ENCODE measurements around the gene ALCAM. TPM values are rescaled to one million over a fixed set of nuclear protein-coding genes. Genes with fewer than 3 reads are reported as not detected.

ALCAM gene
- total and polyA plus RNA-seq, 2 donors (not counting 1 experiment from before 2014, with no cell fraction given), result 168 to 188 TPM

- Histone ChIP-seq H3K27ac (ENCODE audit: insufficient read depth, low read length) (no peak overlapping the region), H3K9me3 (ENCODE audit: control insufficient read depth, insufficient read depth, low read depth, low read length) (no peaks in the 10 kb centered on the region), H3K4me1 (ENCODE audit: control insufficient read depth, extremely low read depth, insufficient read depth, low read length) (no peaks in the 10 kb centered on the region), H3K79me2 (ENCODE audit: control insufficient read depth, insufficient read depth, low read length) (no peaks in the 10 kb centered on the region), H3K36me3 (ENCODE audit: control insufficient read depth, insufficient read depth, low read length) (no peaks in the 10 kb centered on the region), H3K27me3 (ENCODE audit: control insufficient read depth, insufficient read depth, low read length) (no peaks in the 10 kb centered on the region), H3K9ac (ENCODE audit: insufficient read depth, low read length) (no peak overlapping the region), H3K4me2 (ENCODE audit: extremely low read depth, insufficient read depth, low read length) (no peak overlapping the region), H2AFZ (ENCODE audit: low read length) (no peak overlapping the region), H4K20me1 (ENCODE audit: control insufficient read depth, extremely low read depth, insufficient read depth, low read length) (no peaks in the 10 kb centered on the region), H3K4me3 (replicated peaks in 1 of 4; ENCODE audit: control extremely low read depth in 1 of 4, insufficient read depth in 1 of 4, low read depth in 3 of 4, low read length in 4 of 4) (no peak overlapping the region)
- peak in 1 of 2 donors; percentile 39 for DNase-seq (ENCODE audit: low read depth in 2 of 2)
- TF ChIP-seq, protein P1, sequence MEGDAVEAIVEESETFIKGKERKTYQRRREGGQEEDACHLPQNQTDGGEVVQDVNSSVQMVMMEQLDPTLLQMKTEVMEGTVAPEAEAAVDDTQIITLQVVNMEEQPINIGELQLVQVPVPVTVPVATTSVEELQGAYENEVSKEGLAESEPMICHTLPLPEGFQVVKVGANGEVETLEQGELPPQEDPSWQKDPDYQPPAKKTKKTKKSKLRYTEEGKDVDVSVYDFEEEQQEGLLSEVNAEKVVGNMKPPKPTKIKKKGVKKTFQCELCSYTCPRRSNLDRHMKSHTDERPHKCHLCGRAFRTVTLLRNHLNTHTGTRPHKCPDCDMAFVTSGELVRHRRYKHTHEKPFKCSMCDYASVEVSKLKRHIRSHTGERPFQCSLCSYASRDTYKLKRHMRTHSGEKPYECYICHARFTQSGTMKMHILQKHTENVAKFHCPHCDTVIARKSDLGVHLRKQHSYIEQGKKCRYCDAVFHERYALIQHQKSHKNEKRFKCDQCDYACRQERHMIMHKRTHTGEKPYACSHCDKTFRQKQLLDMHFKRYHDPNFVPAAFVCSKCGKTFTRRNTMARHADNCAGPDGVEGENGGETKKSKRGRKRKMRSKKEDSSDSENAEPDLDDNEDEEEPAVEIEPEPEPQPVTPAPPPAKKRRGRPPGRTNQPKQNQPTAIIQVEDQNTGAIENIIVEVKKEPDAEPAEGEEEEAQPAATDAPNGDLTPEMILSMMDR (conservative IDR thresholded peaks at IDR 0.05 in 1 of 2, IDR thresholded peaks at IDR 0.05 in 1 of 2; ENCODE audit: low read depth in 1 of 2, low read length in 2 of 2), result no peak
- no peak for TF ChIP-seq EZH2 (IDR thresholded peaks at IDR 0.05; ENCODE audit: low read length, missing control alignments)
Measured at GRCh38 chr3:105537371-105538080, 170.8 kb downstream of the ALCAM start.

- DNase-seq (ENCODE audit: low read depth in 2 of 2), result no peak
- H3K4me3 ChIP-seq (replicated peaks in 1 of 4; ENCODE audit: control extremely low read depth in 1 of 4, insufficient read depth in 1 of 4, low read depth in 3 of 4, low read length in 4 of 4), result no peak overlapping the region
- no peak for TF ChIP-seq EZH2 (IDR thresholded peaks at IDR 0.05; ENCODE audit: low read length, missing control alignments)
- TF ChIP-seq, protein P1 (conservative IDR thresholded peaks at IDR 0.05 in 1 of 2, IDR thresholded peaks at IDR 0.05 in 1 of 2; ENCODE audit: low read depth in 1 of 2, low read length in 2 of 2), result no peak
- H4K20me1 ChIP-seq (ENCODE audit: control insufficient read depth, extremely low read depth, insufficient read depth, low read length), result no peaks in the 10 kb centered on the region
- H3K27me3 ChIP-seq (ENCODE audit: control insufficient read depth, insufficient read depth, low read length), result no peaks in the 10 kb centered on the region
- H3K9ac ChIP-seq (ENCODE audit: insufficient read depth, low read length), result no peak overlapping the region
- no peak overlapping the region for H3K4me2 ChIP-seq (ENCODE audit: extremely low read depth, insufficient read depth, low read length)
- H3K9me3 ChIP-seq (ENCODE audit: control insufficient read depth, insufficient read depth, low read depth, low read length), result no peaks in the 10 kb centered on the region
- H2AFZ ChIP-seq (ENCODE audit: low read length), result no peak overlapping the region
- no peaks in the 10 kb centered on the region for H3K79me2 ChIP-seq (ENCODE audit: control insufficient read depth, insufficient read depth, low read length)
- no peaks in the 10 kb centered on the region for H3K36me3 ChIP-seq (ENCODE audit: control insufficient read depth, insufficient read depth, low read length)
- H3K4me1 ChIP-seq (ENCODE audit: control insufficient read depth, extremely low read depth, insufficient read depth, low read length), result no peaks in the 10 kb centered on the region
- no peak overlapping the region for H3K27ac ChIP-seq (ENCODE audit: insufficient read depth, low read length)
Measured at GRCh38 chr3:105538483-105538882, 171.8 kb downstream of the ALCAM start.

- Histone ChIP-seq H3K9me3 (ENCODE audit: control insufficient read depth, insufficient read depth, low read depth, low read length) (no peaks in the 10 kb centered on the region), H3K4me1 (ENCODE audit: control insufficient read depth, extremely low read depth, insufficient read depth, low read length) (no peaks in the 10 kb centered on the region), H3K4me2 (ENCODE audit: extremely low read depth, insufficient read depth, low read length) (no peak overlapping the region), H3K27me3 (ENCODE audit: control insufficient read depth, insufficient read depth, low read length) (no peaks in the 10 kb centered on the region), H3K79me2 (ENCODE audit: control insufficient read depth, insufficient read depth, low read length) (no peaks in the 10 kb centered on the region), H4K20me1 (ENCODE audit: control insufficient read depth, extremely low read depth, insufficient read depth, low read length) (no peaks in the 10 kb centered on the region), H3K9ac (ENCODE audit: insufficient read depth, low read length) (no peak overlapping the region), H3K4me3 (replicated peaks in 1 of 4; ENCODE audit: control extremely low read depth in 1 of 4, insufficient read depth in 1 of 4, low read depth in 3 of 4, low read length in 4 of 4) (no peak overlapping the region), H2AFZ (ENCODE audit: low read length) (no peak overlapping the region), H3K36me3 (ENCODE audit: control insufficient read depth, insufficient read depth, low read length) (no peaks in the 10 kb centered on the region), H3K27ac (ENCODE audit: insufficient read depth, low read length) (no peak overlapping the region)
- TF ChIP-seq, protein P1 (conservative IDR thresholded peaks at IDR 0.05 in 1 of 2, IDR thresholded peaks at IDR 0.05 in 1 of 2; ENCODE audit: low read depth in 1 of 2, low read length in 2 of 2), result no peak
- no peak for TF ChIP-seq EZH2 (IDR thresholded peaks at IDR 0.05; ENCODE audit: low read length, missing control alignments)
- peak in 1 of 2 donors; percentile 44 for DNase-seq (ENCODE audit: low read depth in 2 of 2)
Measured at GRCh38 chr3:105539897-105540296, 173.2 kb downstream of the ALCAM start.
